Left lung (tissue), 10 donors: Measurements from ENCODE around the gene A3GALT2. TPM values are rescaled to one million over a fixed set of nuclear protein-coding genes. Genes with fewer than 3 reads are reported as not detected.
A peak's percentile ranks its signal among the peaks of the same experiment; 100 is the strongest.

ENCODE experiments used
- ATAC-seq: fragments of 200-7000 bp; cut with Tn5 transposase; one replicate; pipeline ENCODE4 v1.9.1; 2020; ENCODE audit warnings: moderate library complexity
- DNase-seq, 4 donors: peaks; one replicate each; pipeline ENCODE4 v3.0.0-alpha.2; 2013 to 2020
- H3K27ac ChIP-seq, 2 donors: fragments of 200-600 bp; sonication (generic) in 1 of 2; one replicate each; pipeline versions ENCODE4 v1.5.0 to v1.8.0; 2020 to 2021
- H3K27me3 ChIP-seq, 2 donors: fragments of 200-600 bp; sonication (generic) in 1 of 2; one replicate each; pipeline versions ENCODE4 v1.5.0 to v1.8.0; 2020 to 2021
- H3K36me3 ChIP-seq, 2 donors: fragments of 200-600 bp; sonication (generic) in 1 of 2; one replicate each; pipeline versions ENCODE4 v1.5.0 to v1.8.0; 2020 to 2021
- H3K4me1 ChIP-seq, 2 donors: fragments of 200-600 bp; one replicate each; pipeline ENCODE4 v1.8.0; 2021
- H3K4me3 ChIP-seq, 2 donors: fragments of 200-600 bp; sonication (generic) in 1 of 2; one replicate each; pipeline versions ENCODE4 v1.5.0 to v1.8.0; 2020 to 2021; ENCODE audit warnings: mild to moderate bottlenecking in 1 of 2
- H3K9me3 ChIP-seq, 2 donors: fragments of 200-600 bp; sonication (generic) in 1 of 2; one replicate each; pipeline versions ENCODE4 v1.5.0 to v1.8.0; 2020 to 2021
- intact Hi-C, 2 donors: fragments of 100-400 bp; cut with DNase I; formaldehyde crosslinking; loops; one replicate each; pipeline versions ENCODE4 v1.11.2 to v1.14.2; 2022
- polyA plus RNA-seq, 6 donors: library from polyadenylated mRNA; unstranded; fragments of 120-200 nt; gene quantifications; one replicate each; pipeline ENCODE4 v1.2.1, GENCODE V29; 2013; ENCODE audit not compliant: insufficient read length in 6 of 6
- total RNA-seq, 2 donors: library from RNA; stranded (reverse); fragmentation: NEBNext Ultra II Directional; extraction: Animal tissue kit (Norgen Biotek cat#: 25700); gene quantifications; one replicate each; pipeline ENCODE4 v1.2.1, GENCODE V29; 2021
- TF ChIP-seq, protein P1 (sequence below), 2 donors: fragments of 200-600 bp; sonication (generic) in 1 of 2; IDR thresholded peaks; one replicate each; pipeline versions ENCODE4 v1.5.0 to v1.8.0; 2021; ENCODE audit warnings: antibody characterized with exemption in 2 of 2
- donor health status: DM: no; HTN: yes; CAD: no.
- donor health status: DM: no; HTN: no; CAD: no.

A3GALT2 gene
- total and polyA plus RNA-seq, 8 donors, result 0.25 to 0.28 (median 0.25) TPM; not detected in 5

DNA sequence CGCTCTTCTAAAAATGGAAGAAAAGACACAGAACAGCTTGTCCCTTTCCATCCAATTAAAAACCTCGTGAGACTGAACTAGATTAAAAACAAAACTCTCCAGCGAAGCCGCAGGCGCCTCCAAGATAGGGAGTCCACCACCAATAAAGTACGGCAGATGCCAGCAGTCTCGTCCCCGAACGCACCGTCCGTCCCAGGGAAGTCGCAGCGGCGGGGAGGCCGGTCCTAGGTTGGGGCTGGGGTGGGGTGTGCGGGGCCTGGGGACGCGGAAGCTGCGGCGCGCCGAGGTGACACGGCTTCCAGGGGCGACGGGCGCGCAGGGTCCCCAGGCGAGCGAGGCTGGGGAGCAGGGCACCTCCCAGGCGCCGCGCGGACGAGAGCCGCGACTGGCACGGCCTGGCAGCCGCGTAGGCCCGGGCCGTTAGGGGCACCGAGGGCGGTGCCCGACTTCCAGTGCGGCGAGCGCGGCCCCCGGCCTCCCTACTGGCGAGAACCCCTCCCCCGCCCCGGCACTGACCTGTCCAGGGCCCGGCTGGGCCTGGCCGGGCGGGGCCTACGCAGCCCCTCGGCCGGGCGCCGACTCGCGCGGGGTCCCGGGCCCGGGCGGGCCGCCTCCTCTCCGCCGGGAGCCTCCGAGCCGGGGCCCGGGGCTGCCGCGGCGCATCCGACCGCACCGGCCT, 28.3 kb upstream of the A3GALT2 start:
- DNase-seq (peak in 2 of 4 donors; percentile 59 to 92), ATAC-seq (peak; percentile 36)

GRCh38 chr1:33348676-33349080, 27.8 kb upstream of the A3GALT2 start:
- Histone ChIP-seq H3K36me3 (peaks cover 0 to 8% of the 10 kb centered on the region in 2 donors), H3K4me3 (peak overlapping the region; percentile 74 to 91), H3K9me3 (no peaks in the 10 kb centered on the region), H3K27ac (peak overlapping the region; percentile 96 to 97), H3K27me3 (no peaks in the 10 kb centered on the region), H3K4me1 (peaks cover 39 to 57% of the 10 kb centered on the region in 2 donors)
- ATAC-seq (peak; percentile 20), DNase-seq (no peak)
- intact Hi-C loops, result no loop called here
- TF ChIP-seq, protein P1, sequence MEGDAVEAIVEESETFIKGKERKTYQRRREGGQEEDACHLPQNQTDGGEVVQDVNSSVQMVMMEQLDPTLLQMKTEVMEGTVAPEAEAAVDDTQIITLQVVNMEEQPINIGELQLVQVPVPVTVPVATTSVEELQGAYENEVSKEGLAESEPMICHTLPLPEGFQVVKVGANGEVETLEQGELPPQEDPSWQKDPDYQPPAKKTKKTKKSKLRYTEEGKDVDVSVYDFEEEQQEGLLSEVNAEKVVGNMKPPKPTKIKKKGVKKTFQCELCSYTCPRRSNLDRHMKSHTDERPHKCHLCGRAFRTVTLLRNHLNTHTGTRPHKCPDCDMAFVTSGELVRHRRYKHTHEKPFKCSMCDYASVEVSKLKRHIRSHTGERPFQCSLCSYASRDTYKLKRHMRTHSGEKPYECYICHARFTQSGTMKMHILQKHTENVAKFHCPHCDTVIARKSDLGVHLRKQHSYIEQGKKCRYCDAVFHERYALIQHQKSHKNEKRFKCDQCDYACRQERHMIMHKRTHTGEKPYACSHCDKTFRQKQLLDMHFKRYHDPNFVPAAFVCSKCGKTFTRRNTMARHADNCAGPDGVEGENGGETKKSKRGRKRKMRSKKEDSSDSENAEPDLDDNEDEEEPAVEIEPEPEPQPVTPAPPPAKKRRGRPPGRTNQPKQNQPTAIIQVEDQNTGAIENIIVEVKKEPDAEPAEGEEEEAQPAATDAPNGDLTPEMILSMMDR (IDR thresholded peaks at IDR 0.05), result no peak

More for the DNA sequence above, 28.3 kb upstream of the A3GALT2 start:
- H3K27me3 ChIP-seq, result no peaks in the 10 kb centered on the region
- H3K27ac ChIP-seq, result peak overlapping the region; percentile 96 to 97
- H3K4me3 ChIP-seq, result peak overlapping the region; percentile 74 to 91
- H3K4me1 ChIP-seq, result peaks cover 34 to 52% of the 10 kb centered on the region in 2 donors
- no peaks in the 10 kb centered on the region for H3K9me3 ChIP-seq
- TF ChIP-seq, protein P1 (IDR thresholded peaks at IDR 0.05), result no peak
- intact Hi-C loops, result no loop called here
- H3K36me3 ChIP-seq, result peaks cover 0 to 13% of the 10 kb centered on the region in 2 donors

- H3K27ac ChIP-seq, result peak overlapping the region; percentile 96 to 97
- intact Hi-C loops, result no loop called here
- peaks cover 0 to 13% of the 10 kb centered on the region in 2 donors for H3K36me3 ChIP-seq
- no peaks in the 10 kb centered on the region for H3K9me3 ChIP-seq
- no peak for ATAC-seq
- peak overlapping the region; percentile 74 to 91 for H3K4me3 ChIP-seq
- H3K27me3 ChIP-seq, result no peaks in the 10 kb centered on the region
- H3K4me1 ChIP-seq, result peaks cover 43 to 62% of the 10 kb centered on the region in 2 donors
- no peak for DNase-seq
- TF ChIP-seq, protein P1 (IDR thresholded peaks at IDR 0.05), result no peak
These were observed 27.3 kb upstream of the A3GALT2 start for GRCh38 chr1:33348194-33348593.

DNA sequence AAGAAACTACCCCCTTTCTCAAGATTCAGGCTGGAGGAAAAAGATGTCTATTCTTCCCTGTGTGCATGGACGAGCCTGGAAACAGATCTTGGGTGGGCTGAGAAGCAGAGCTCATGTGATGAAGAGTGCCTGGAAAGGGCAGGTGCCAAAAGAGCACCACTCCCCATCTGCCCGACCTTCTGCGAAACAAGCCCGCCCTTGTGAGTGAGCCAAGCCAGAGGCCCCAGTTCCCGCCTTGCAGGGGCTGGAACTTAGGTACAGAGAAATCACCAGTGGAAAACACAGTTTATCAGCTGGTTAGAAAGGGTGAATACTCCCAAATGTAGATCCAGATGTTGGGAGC, 26.7 kb upstream of the A3GALT2 start:
- H3K4me3 ChIP-seq, result peak overlapping the region; percentile 74 to 91
- TF ChIP-seq, protein P1 (IDR thresholded peaks at IDR 0.05), result no peak
- DNase-seq (peak in 1 of 4 donors; percentile 65), ATAC-seq (no peak)
- peak overlapping the region; percentile 96 to 97 for H3K27ac ChIP-seq
- peaks cover 48 to 68% of the 10 kb centered on the region in 2 donors for H3K4me1 ChIP-seq
- no peaks in the 10 kb centered on the region for H3K27me3 ChIP-seq
- peaks cover 0 to 18% of the 10 kb centered on the region in 2 donors for H3K36me3 ChIP-seq
- H3K9me3 ChIP-seq, result no peaks in the 10 kb centered on the region
- intact Hi-C loops, result no loop called here

DNA sequence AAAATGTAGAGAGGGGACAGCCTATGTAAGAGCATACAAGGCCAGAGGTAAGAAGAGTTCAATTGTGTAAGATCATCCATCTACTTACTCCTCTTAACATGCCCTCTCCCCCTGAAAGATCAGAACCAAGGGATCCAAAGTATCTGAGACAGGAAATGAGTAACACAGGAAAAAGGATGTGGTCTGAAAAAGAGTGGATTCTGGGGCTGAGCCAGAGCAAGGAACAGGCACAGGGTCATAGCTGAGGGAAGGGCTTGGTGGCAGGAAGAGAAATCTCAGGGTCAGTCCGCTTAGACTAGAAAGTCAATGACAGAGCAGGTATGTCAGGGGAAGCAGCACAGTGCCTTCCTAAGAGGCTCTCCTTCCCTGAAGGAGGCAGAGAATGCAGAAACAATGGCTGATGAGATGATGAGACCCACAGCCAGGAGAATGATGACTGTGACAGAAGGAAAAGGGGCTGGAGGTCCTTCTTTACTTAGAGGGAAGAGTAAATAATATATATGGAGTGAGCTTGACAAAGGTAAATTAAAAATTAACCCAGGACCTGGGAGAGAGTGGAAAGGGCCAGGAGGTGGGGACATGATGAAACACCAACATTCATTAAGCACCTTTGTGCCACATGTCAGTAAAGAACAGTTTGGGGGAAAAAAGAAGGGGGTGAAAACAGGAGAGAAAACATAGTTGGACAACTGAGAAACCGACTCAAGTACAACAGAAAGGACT, 26.2 kb upstream of the A3GALT2 start:
- Histone ChIP-seq H3K9me3 (no peaks in the 10 kb centered on the region), H3K27ac (peak overlapping the region; percentile 96 to 97), H3K4me3 (peak overlapping the region in 1 of 2 donors; percentile 91), H3K4me1 (peaks cover 54 to 73% of the 10 kb centered on the region in 2 donors), H3K27me3 (no peaks in the 10 kb centered on the region), H3K36me3 (peaks cover 0 to 20% of the 10 kb centered on the region in 2 donors)
- intact Hi-C loops, result no loop called here
- TF ChIP-seq, protein P1 (IDR thresholded peaks at IDR 0.05), result no peak
- DNase-seq (no peak), ATAC-seq (peak; percentile 8)
